Neural progenitor cell (in vitro differentiated cells): Measurements from ENCODE around the gene GPR85. TPM values are rescaled to one million over a fixed set of nuclear protein-coding genes. Genes with fewer than 3 reads are reported as not detected.

Source experiments
- DNase-seq: peaks from one replicate; pipeline ENCODE4 v3.0.0-alpha.2; 2016; ENCODE audit warnings: low spot score
- H2AFZ ChIP-seq: fragments of 200-600 bp; sonication (generic); replicated peaks from 2 replicates; pipeline ENCODE4 v1.6.1; 2016; ENCODE audit warnings: antibody characterized with exemption
- H3F3A ChIP-seq: fragments of 200-600 bp; sonication (generic); 2 replicates; pipeline ENCODE4 v1.6.1; 2016; ENCODE audit warnings: antibody characterized with exemption, low read depth
- H3K27ac ChIP-seq: fragments of 200-600 bp; sonication (generic); 2 replicates; pipeline ENCODE4 v1.5.1; 2016; ENCODE audit warnings: mild to moderate bottlenecking
- H3K27me3 ChIP-seq: fragments of 200-600 bp; sonication (generic); 2 replicates; pipeline ENCODE4 v1.6.1; 2016; ENCODE audit warnings: mild to moderate bottlenecking, moderate library complexity
- H3K36me3 ChIP-seq: fragments of 200-600 bp; sonication (generic); 2 replicates; pipeline ENCODE4 v1.5.1; 2016
- H3K4me1 ChIP-seq: fragments of 200-600 bp; sonication (generic); 2 replicates; pipeline ENCODE4 v1.6.1; 2016; ENCODE audit warnings: mixed run types
- H3K4me2 ChIP-seq: fragments of 200-600 bp; sonication (generic); 2 replicates; pipeline ENCODE4 v1.6.1; 2016
- H3K4me3 ChIP-seq: fragments of 200-600 bp; sonication (generic); 2 replicates; pipeline ENCODE4 v1.5.1; 2016
- H3K79me2 ChIP-seq: fragments of 200-600 bp; sonication (generic); 2 replicates; pipeline ENCODE4 v1.6.1; 2016; ENCODE audit warnings: low read depth
- H3K9ac ChIP-seq: fragments of 200-600 bp; sonication (generic); 2 replicates; pipeline ENCODE4 v1.6.1; 2016
- H3K9me3 ChIP-seq: fragments of 200-600 bp; sonication (generic); 2 replicates; pipeline ENCODE4 v1.5.1; 2016; ENCODE audit warnings: low read depth
- H4K20me1 ChIP-seq: fragments of 200-600 bp; sonication (generic); 2 replicates; pipeline ENCODE4 v1.6.1; 2016; ENCODE audit warnings: low read depth
- H3K27ac Mint-ChIP-seq: 3 replicates; pipeline ENCODE4 v1.8.0; 2021; ENCODE audit warnings: mixed read lengths
- H3K27me3 Mint-ChIP-seq: 2 replicates; pipeline ENCODE4 v1.8.0; 2022; ENCODE audit warnings: low read depth, mild to moderate bottlenecking, inconsistent platforms, moderate library complexity, mixed read lengths; ENCODE audit not compliant: insufficient read depth
- H3K36me3 Mint-ChIP-seq: 3 replicates; pipeline ENCODE4 v1.8.0; 2021; ENCODE audit warnings: mixed read lengths
- H3K4me1 Mint-ChIP-seq: 3 replicates; pipeline ENCODE4 v1.8.0; 2021; ENCODE audit warnings: mixed read lengths
- H3K4me3 Mint-ChIP-seq: 3 replicates; pipeline ENCODE4 v1.8.0; 2021; ENCODE audit warnings: mild to moderate bottlenecking, moderate library complexity, mixed read lengths
- H3K9me3 Mint-ChIP-seq: 3 replicates; pipeline ENCODE4 v1.8.0; 2020; ENCODE audit warnings: mixed read lengths
- EZH2 ChIP-seq: fragments of 200-600 bp; sonication (generic); IDR thresholded peaks from 2 replicates; pipeline ENCODE4 v1.6.1; 2017; ENCODE audit warnings: antibody characterized with exemption, mild to moderate bottlenecking, moderate library complexity
- EZH2phosphoT487 ChIP-seq: fragments of 200-600 bp; sonication (generic); IDR thresholded peaks from 2 replicates; pipeline ENCODE4 v1.6.1; 2017; ENCODE audit warnings: antibody characterized with exemption
- total RNA-seq: library from RNA; depleted of rRNA; stranded (reverse); fragments of >200 nt; gene quantifications from 2 replicates; pipeline ENCODE4 v1.2.3, GENCODE V29; 2015; ENCODE audit warnings: low replicate concordance
- TF ChIP-seq, protein P1 (sequence below): fragments of 200-600 bp; sonication (generic); IDR thresholded peaks from 2 replicates; pipeline ENCODE4 v1.5.1; 2017; ENCODE audit warnings: antibody characterized with exemption, mild to moderate bottlenecking

GPR85 gene
- total RNA-seq, 1 donor from 2014 or later, result 3.0 TPM

DNA sequence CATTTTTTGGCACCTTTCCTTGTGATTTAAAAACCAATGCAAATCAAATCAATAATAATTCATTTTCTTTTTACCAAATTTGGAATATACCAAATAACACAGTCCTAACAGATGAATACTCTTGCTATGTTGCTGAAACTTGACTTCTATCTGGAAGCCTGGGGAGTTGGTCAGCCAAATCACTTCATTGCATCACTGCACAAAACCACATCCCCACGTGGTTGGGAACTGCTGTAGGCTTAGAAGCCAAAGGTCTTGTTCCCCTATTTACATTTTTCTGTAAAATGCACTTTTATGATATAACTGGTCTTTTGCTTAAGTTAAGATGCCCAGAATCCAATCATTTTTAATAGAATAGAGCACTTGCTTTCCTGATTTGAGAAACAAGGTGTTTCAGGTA, 15.2 kb downstream of the GPR85 start:
- TF ChIP-seq EZH2 (no peak), EZH2phosphoT487 (no peak)
- TF ChIP-seq, protein P1, sequence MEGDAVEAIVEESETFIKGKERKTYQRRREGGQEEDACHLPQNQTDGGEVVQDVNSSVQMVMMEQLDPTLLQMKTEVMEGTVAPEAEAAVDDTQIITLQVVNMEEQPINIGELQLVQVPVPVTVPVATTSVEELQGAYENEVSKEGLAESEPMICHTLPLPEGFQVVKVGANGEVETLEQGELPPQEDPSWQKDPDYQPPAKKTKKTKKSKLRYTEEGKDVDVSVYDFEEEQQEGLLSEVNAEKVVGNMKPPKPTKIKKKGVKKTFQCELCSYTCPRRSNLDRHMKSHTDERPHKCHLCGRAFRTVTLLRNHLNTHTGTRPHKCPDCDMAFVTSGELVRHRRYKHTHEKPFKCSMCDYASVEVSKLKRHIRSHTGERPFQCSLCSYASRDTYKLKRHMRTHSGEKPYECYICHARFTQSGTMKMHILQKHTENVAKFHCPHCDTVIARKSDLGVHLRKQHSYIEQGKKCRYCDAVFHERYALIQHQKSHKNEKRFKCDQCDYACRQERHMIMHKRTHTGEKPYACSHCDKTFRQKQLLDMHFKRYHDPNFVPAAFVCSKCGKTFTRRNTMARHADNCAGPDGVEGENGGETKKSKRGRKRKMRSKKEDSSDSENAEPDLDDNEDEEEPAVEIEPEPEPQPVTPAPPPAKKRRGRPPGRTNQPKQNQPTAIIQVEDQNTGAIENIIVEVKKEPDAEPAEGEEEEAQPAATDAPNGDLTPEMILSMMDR, result no peak
- no peak overlapping the region for H3K27ac Mint-ChIP-seq
- no peak overlapping the region for H3K4me2 ChIP-seq

GRCh38 chr7:113062499-113062898, 24.1 kb downstream of the GPR85 start:
- Histone ChIP-seq H3K9ac (no peak overlapping the region), H3K4me1 (no peaks in the 10 kb centered on the region), H3K27ac (no peak overlapping the region), H3K36me3 (no peaks in the 10 kb centered on the region), H3K27me3 (peaks cover 43% of the 10 kb centered on the region), H4K20me1 (no peaks in the 10 kb centered on the region), H3K4me2 (no peak overlapping the region), H3K9me3 (no peaks in the 10 kb centered on the region), H3F3A (no peaks in the 10 kb centered on the region), H3K79me2 (no peaks in the 10 kb centered on the region), H3K4me3 (no peak overlapping the region), H2AFZ (no peak overlapping the region)
- TF ChIP-seq EZH2phosphoT487 (no peak), EZH2 (no peak)
- TF ChIP-seq, protein P1, result no peak
- H3K27me3 Mint-ChIP-seq, result peaks cover 3% of the 10 kb centered on the region
- no peaks in the 10 kb centered on the region for H3K36me3 Mint-ChIP-seq
- no peak for DNase-seq
- no peaks in the 10 kb centered on the region for H3K4me1 Mint-ChIP-seq
- H3K4me3 Mint-ChIP-seq, result no peak overlapping the region
- no peaks in the 10 kb centered on the region for H3K9me3 Mint-ChIP-seq
- no peak overlapping the region for H3K27ac Mint-ChIP-seq

More for the DNA sequence above, 15.2 kb downstream of the GPR85 start:
- H2AFZ ChIP-seq, result no peak overlapping the region
- no peaks in the 10 kb centered on the region for H3K9me3 Mint-ChIP-seq
- no peak for DNase-seq
- H3K27me3 ChIP-seq, result peaks cover 82% of the 10 kb centered on the region
- H3K4me3 Mint-ChIP-seq, result no peak overlapping the region
- H3K36me3 Mint-ChIP-seq, result no peaks in the 10 kb centered on the region
- no peaks in the 10 kb centered on the region for H3F3A ChIP-seq
- peaks cover 4% of the 10 kb centered on the region for H3K4me1 Mint-ChIP-seq
- H3K36me3 ChIP-seq, result no peaks in the 10 kb centered on the region
- no peaks in the 10 kb centered on the region for H4K20me1 ChIP-seq
- no peak overlapping the region for H3K9ac ChIP-seq
- no peaks in the 10 kb centered on the region for H3K9me3 ChIP-seq
- H3K4me1 ChIP-seq, result peaks cover 4% of the 10 kb centered on the region
- no peaks in the 10 kb centered on the region for H3K79me2 ChIP-seq
- no peaks in the 10 kb centered on the region for H3K27me3 Mint-ChIP-seq
- no peak overlapping the region for H3K4me3 ChIP-seq
- no peak overlapping the region for H3K27ac ChIP-seq

DNA sequence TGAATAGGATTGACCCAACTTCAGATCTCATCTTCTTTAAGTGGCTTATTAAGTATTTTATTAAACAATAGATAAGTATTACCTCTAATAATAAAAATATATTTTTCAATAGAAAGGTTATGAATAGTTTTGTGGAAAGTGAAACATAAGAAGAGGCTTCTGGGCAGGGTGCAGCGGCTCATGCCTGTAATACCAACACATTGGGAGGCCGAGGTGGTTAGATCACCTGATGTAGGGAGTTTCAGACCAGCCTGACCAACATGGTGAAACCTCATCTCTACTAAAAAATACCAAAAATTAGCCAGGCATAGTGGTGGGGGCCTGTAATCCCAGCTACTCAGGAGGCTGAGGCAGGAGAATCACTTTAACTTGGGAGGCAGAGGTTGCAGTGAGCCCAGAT, 26.5 kb downstream of the GPR85 start:
- Histone ChIP-seq H3K27ac (no peak overlapping the region), H3K4me1 (no peaks in the 10 kb centered on the region), H4K20me1 (no peaks in the 10 kb centered on the region), H3K9me3 (no peaks in the 10 kb centered on the region), H3K4me3 (no peak overlapping the region), H2AFZ (no peak overlapping the region), H3F3A (no peaks in the 10 kb centered on the region), H3K36me3 (no peaks in the 10 kb centered on the region), H3K9ac (no peak overlapping the region), H3K27me3 (peaks cover 36% of the 10 kb centered on the region), H3K79me2 (no peaks in the 10 kb centered on the region), H3K4me2 (no peak overlapping the region)
- no peak overlapping the region for H3K4me3 Mint-ChIP-seq
- H3K27ac Mint-ChIP-seq, result no peak overlapping the region
- H3K4me1 Mint-ChIP-seq, result no peaks in the 10 kb centered on the region
- H3K36me3 Mint-ChIP-seq, result no peaks in the 10 kb centered on the region
- H3K27me3 Mint-ChIP-seq, result peaks cover 3% of the 10 kb centered on the region
- TF ChIP-seq, protein P1, result no peak
- no peak for TF ChIP-seq EZH2
- no peak for TF ChIP-seq EZH2phosphoT487
- H3K9me3 Mint-ChIP-seq, result no peaks in the 10 kb centered on the region
- no peak for DNase-seq
